IPS DF 4.7 (cell line): ENCODE measurements around the gene HTR1D.

Source experiments
- DNase-seq: peaks from one replicate; pipeline ENCODE4 v3.0.0-alpha.2; 2013; ENCODE audit warnings: low spot score; ENCODE audit errors: extremely low read depth

HTR1D gene

GRCh38 chr1:23152966-23153684 is 64.2 kb downstream of the HTR1D start:
- DNase-seq = no peak

- no peak for DNase-seq
Measured at GRCh38 chr1:23150742-23151141, 66.6 kb downstream of the HTR1D start.

GRCh38 chr1:23150125-23150524 is 67.2 kb downstream of the HTR1D start:
- DNase-seq = no peak

- no peak for DNase-seq
Measured at GRCh38 chr1:23149114-23149513, 68.2 kb downstream of the HTR1D start.

- DNase-seq = no peak
Measured at GRCh38 chr1:23148084-23148483, 69.2 kb downstream of the HTR1D start.
